ENCODE results near the gene TIPIN. TPM values are rescaled to one million over a fixed set of nuclear protein-coding genes. Genes with fewer than 3 reads are reported as not detected.

TIPIN gene, protein sequence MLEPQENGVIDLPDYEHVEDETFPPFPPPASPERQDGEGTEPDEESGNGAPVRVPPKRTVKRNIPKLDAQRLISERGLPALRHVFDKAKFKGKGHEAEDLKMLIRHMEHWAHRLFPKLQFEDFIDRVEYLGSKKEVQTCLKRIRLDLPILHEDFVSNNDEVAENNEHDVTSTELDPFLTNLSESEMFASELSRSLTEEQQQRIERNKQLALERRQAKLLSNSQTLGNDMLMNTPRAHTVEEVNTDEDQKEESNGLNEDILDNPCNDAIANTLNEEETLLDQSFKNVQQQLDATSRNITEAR
- 20.0 to 26.9 TPM (median 21.7 TPM) in 5 replicates for total RNA-seq (2022; extraction: Qiagen RNA extraction)

DNA sequence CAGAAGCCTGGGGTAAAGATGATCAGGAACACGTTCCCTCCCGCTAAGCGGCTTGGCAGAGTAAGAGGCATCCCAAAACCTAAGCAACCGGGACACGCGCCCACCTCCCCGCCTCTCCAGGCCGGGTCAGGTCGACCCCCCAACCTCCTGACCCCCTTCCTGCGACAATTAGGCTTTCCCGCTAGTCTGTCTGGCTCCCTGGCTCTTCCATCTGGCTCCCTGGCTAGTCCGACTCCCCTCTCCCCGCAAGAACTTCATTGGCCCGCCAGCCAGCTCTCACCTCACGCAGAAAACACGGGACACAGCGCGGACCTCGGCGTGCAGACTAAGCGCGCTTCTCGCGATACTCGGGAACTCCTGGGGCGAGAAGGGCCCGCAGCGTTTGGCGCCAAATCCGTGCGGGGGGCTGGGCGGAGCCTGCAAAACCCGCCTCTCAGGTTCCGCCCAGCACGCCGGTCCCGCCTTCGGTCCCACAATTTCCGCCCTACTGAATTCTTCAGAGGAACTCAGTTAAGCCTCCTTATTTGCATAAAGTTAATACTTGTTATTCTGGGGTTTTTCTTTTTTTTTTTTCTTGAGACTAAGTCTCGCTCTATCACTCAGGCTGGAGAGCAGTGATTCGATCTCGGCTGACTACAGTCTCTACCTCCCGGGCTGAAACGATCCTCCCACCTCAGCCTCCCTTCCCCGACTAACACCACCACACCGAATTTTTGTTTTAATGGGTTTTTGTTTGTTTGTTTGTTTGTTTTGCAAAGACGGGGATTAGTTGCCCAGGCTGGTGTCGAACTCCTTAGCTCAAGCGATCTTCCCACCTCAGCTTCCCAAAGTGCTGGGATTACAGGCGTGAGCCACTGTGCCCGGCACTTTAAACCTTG is at the start of gene TIPIN:
Gene TIPIN (minus strand): TSS at position 327 of the 878 bp plus-strand sequence. CDS start 3,738 bp downstream, outside the sequence.

DNA sequence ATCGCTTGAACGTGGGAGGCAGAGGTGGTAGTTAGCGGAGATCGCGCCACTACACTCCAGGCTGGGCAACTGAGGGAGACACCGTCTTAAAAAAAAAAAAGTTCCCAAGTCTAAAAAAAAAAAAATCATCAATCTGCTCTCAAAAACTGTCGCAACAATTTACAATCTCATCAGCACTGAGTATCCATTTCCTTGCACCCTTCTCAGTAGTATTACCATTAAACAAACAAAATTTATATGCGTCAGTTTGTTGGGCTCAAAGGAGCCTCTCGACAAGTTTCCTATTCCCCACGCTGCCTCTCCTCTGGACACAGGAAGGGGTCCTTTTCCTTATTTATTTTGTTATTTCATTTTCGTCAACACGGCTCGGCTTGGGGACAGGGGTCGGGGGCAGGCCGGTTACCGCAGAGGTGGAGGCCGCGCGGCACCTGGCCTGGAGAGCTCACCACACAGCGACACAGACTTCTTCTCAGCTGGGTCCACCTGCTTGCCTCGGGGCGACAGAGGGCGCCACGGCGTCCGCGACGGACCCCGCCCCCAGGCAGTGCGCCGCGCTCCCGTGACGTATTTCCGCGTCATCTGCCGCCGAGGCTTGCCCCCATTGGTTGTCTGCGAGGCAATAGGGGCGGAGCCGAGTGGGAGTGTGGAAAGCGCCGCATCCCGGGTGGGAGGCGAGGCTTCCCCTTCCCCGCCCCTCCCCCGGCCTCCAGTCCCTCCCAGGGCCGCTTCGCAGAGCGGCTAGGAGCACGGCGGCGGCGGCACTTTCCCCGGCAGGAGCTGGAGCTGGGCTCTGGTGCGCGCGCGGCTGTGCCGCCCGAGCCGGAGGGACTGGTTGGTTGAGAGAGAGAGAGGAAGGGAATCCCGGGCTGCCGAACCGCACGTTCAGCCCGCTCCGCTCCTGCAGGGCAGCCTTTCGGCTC is 30.0 kb upstream of the TIPIN start, which contains the start of gene MAP2K1:
Gene MAP2K1 (plus strand): TSS at position 709 of the 920 bp plus-strand sequence. CDS start 436 bp downstream, outside the sequence.

DNA sequence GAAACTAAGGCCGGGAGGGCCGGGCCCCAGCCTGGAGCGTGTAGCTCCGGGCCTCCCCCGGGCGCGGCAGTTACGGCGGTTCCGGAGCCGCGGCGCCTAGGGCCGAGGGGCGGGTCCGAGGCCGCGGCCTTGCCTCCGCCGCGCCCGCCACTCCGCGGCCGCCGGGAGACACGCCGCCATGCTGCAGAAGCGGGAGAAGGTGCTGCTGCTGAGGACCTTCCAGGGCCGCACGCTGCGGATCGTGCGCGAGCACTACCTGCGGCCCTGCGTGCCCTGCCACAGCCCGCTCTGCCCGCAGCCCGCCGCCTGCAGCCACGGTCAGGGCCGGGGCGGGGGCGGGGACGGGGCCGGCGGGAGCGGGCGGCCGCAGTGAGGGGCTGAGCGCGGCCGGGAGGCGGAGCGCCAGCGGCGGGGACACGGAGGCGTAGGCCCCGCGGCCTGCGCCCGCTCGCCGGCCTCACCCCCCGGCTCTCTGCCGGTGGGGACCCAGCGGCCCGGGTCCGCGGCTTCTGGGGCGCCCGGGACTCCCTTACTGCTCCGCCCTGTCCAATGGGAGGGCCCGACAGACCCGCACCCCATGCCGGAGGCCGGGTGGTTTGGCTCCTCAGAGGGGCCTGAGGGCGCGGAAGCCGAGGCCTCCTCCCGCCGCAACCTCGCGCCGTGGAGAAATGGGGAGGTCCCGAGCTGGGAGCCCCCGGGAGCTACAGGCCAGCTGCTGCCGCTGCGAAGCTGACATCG is 62.9 kb downstream of the TIPIN start, which contains the start of gene DIS3L:
Gene DIS3L (plus strand): TSS at position 150 of the 738 bp plus-strand sequence. CDS start 29 bp downstream, at position 179.

Other genes starting within 250 kb of the TIPIN start
- 0.27 to 0.71 TPM (median 0.45 TPM) in 5 replicates for gene MEGF11, start 102.9 kb downstream of the TIPIN start, total RNA-seq (2022; extraction: Qiagen RNA extraction)
- 29.8 to 37.4 TPM (median 30.3 TPM) in 5 replicates for gene DIS3L, start 63.1 kb downstream of the TIPIN start, total RNA-seq (2022; extraction: Qiagen RNA extraction)
- 86.6 to 118 TPM (median 117 TPM) in 5 replicates for gene MAP2K1, start 30.2 kb upstream of the TIPIN start, total RNA-seq (2022; extraction: Qiagen RNA extraction)
- gene SNAPC5, start 141.1 kb upstream of the TIPIN start, total RNA-seq (2022; extraction: Qiagen RNA extraction) = 44.0 to 63.9 TPM (median 46.0 TPM) in 5 replicates
- gene RPL4, start 148.2 kb upstream of the TIPIN start, total RNA-seq (2022; extraction: Qiagen RNA extraction) = 5,037 to 6,558 TPM (median 5,368 TPM) in 5 replicates
- 31.1 to 36.6 TPM (median 33.8 TPM) in 5 replicates for gene ZWILCH, start 148.6 kb upstream of the TIPIN start, total RNA-seq (2022; extraction: Qiagen RNA extraction)
- 0.05 TPM in 1 of 5 replicates, not detected in the others for gene LCTL, start 209.3 kb upstream of the TIPIN start, total RNA-seq (2022; extraction: Qiagen RNA extraction)